ENCODE data around the gene ADPRS. TPM values are rescaled to one million over a fixed set of nuclear protein-coding genes. Genes with fewer than 3 reads are reported as not detected.

The ADPRS gene
- total and polyA plus RNA-seq, 9 of the 15 experiments (the other 6 are each of a cell fraction or from before 2014, with no cell fraction given), result 5.9 to 40.0 (median 27.4) TPM

GRCh38 chr1:36106269-36106668, 17.6 kb downstream of the ADPRS start:
- TF ChIP-seq ZSCAN29 (IDR thresholded peaks at IDR 0.05) (no peak), ARID2 (IDR thresholded peaks at IDR 0.05) (no peak), ZNF224 (CRISPR knock-in tag; IDR thresholded peaks at IDR 0.05) (no peak), ATF4 (CRISPR knock-in tag; IDR thresholded peaks at IDR 0.05) (no peak), TCFL5 (CRISPR knock-in tag; conservative IDR thresholded peaks at IDR 0.05) (no peak), NFE2 (IDR thresholded peaks at IDR 0.05; ENCODE audit: low read depth) (no peak)
- Histone ChIP-seq H3K27ac (ENCODE audit: extremely low read depth, low read depth, low read length) (no peak overlapping the region), H4K20me1 (replicated peaks; ENCODE audit: control insufficient read depth, insufficient read depth, low read length) (no peaks in the 10 kb centered on the region), H3K4me1 (replicated peaks in 1 of 2; ENCODE audit: control insufficient read depth in 2 of 2, insufficient read depth in 2 of 2, low read length in 2 of 2) (peaks cover 0 to 18% of the 10 kb centered on the region in 2 experiments; a peak in 2 of 5 replicates), H3K79me2 (ENCODE audit: control insufficient read depth, insufficient read depth, low read length) (no peaks in the 10 kb centered on the region), H3K9ac (ENCODE audit: insufficient read depth in 1 of 2, low read depth in 2 of 2, low read length in 2 of 2) (peak overlapping the region in 1 of 2 experiments; percentile 58; a peak in 1 of 4 replicates), H3K36me3 (ENCODE audit: control insufficient read depth, insufficient read depth, low read length) (no peaks in the 10 kb centered on the region), H3K27me3 (ENCODE audit: control insufficient read depth in 2 of 2, insufficient read depth in 2 of 2, low read length in 2 of 2) (no peaks in the 10 kb centered on the region), H3K4me3 (no peak overlapping the region), H3K4me2 (ENCODE audit: insufficient read depth, low read length) (no peak overlapping the region), H3K9me3 (replicated peaks; ENCODE audit: control insufficient read depth, insufficient read depth, low read depth, low read length) (no peaks in the 10 kb centered on the region), H3K9me1 (ENCODE audit: control insufficient read depth, insufficient read depth, low read length) (no peaks in the 10 kb centered on the region), H2AFZ (ENCODE audit: low read depth, low read length) (no peak overlapping the region)
- POLR2A ChIA-PET, result interaction anchor here (1.0 to 1.4 kb wide), 3 partner anchors 12 to 43 kb away, joined by 3 to 8 read pairs (median 4); partner anchors contain the start of gene TRAPPC3
- no peak for DNase-seq (ENCODE audit: extremely low read depth in 1 of 4, low spot score in 3 of 4)
- intact Hi-C loops (cut with micrococcal nuclease) (no loop called here), in situ Hi-C loops (cut with MboI) (no loop called here)
- FAIRE-seq, result no peak
- CTCF ChIA-PET (ENCODE audit: low intra/inter-chr PET ratio), result no interaction called here
- no TSS peak for BruUV-seq (replicated peaks)
- ATAC-seq, result peak; percentile 20; the same call in 1 of the 3 replicates
- WGBS (ENCODE audit: insufficient coverage, low coverage, missing lambda C conversion rate), result 24% methylated on average over 5 of the region's 5 CpGs
